Kidney (tissue), 14 donors: Measurements from ENCODE around the gene ABHD14A. TPM values are rescaled to one million over a fixed set of nuclear protein-coding genes. Genes with fewer than 3 reads are reported as not detected.

Source experiments
- DNase-seq, 5 donors: peaks; one replicate each; pipeline ENCODE4 v3.0.0-alpha.2; 2013 to 2020
- FAIRE-seq: peaks from 2 replicates; lab custom pipeline; 2012; peaks lifted over from hg19 to GRCh38; lab: Jason Lieb, UNC
- H3K27ac ChIP-seq, 2 donors: one replicate each; pipeline ENCODE4 v1.7.0; 2013; ENCODE audit warnings: low read depth in 2 of 2, low read length in 2 of 2, inconsistent platforms in 1 of 2
- H3K27me3 ChIP-seq: one replicate; pipeline ENCODE4 v1.7.1; 2013; ENCODE audit warnings: low read length, inconsistent platforms; ENCODE audit not compliant: control insufficient read depth, insufficient read depth
- H3K36me3 ChIP-seq, 3 donors: one replicate each; pipeline versions ENCODE4 v1.7.0 to v1.7.1; 2013; ENCODE audit warnings: low read length in 3 of 3, control low read depth in 1 of 3, inconsistent platforms in 1 of 3; ENCODE audit not compliant: insufficient read depth in 3 of 3, control insufficient read depth in 2 of 3
- H3K4me1 ChIP-seq, 3 donors: one replicate each; pipeline versions ENCODE4 v1.7.0 to v1.7.1; 2013; ENCODE audit warnings: low read length in 3 of 3, inconsistent platforms in 1 of 3, low read depth in 1 of 3; ENCODE audit not compliant: control insufficient read depth in 2 of 3, insufficient read depth in 2 of 3
- H3K4me3 ChIP-seq, 3 donors: one replicate each; pipeline versions ENCODE4 v1.7.0 to v1.8.1; 2013; ENCODE audit warnings: low read length in 3 of 3, control low read depth in 1 of 3, inconsistent platforms in 1 of 3
- H3K9ac ChIP-seq, 3 donors: one replicate each; pipeline versions ENCODE4 v1.7.0 to v1.7.1; 2013; ENCODE audit warnings: low read length in 3 of 3, control low read depth in 1 of 3, inconsistent platforms in 1 of 3
- H3K9me3 ChIP-seq, 3 donors: one replicate each; pipeline versions ENCODE4 v1.7.0 to v1.7.1; 2013; ENCODE audit warnings: low read length in 3 of 3, control low read depth in 1 of 3, inconsistent platforms in 1 of 3; ENCODE audit not compliant: control insufficient read depth in 2 of 3, insufficient read depth in 1 of 3
- CTCF ChIP-seq: IDR thresholded peaks from 3 replicates; pipeline ENCODE4 v1.5.1; 2012; ENCODE audit warnings: mild to moderate bottlenecking, moderate library complexity, borderline replicate concordance; ENCODE audit not compliant: insufficient read depth; ENCODE audit errors: extremely low read depth
- intact Hi-C: fragments of 100-400 bp; cut with DNase I; formaldehyde crosslinking; loops from one replicate; pipeline ENCODE4 v1.11.1; 2022
- polyA plus RNA-seq: library from polyadenylated mRNA; stranded (reverse); fragments of 350-450 nt; fragmentation: Illumina TruSeq; extraction: RNeasy Lipid Tissue Mini Kit (QIAGEN cat#74804); gene quantifications from one replicate; pipeline ENCODE4 v1.2.3, GENCODE V29; 2014; ENCODE audit warnings: low read depth, low replicate concordance; ENCODE audit not compliant: insufficient read depth
- total RNA-seq: library from RNA; stranded (reverse); fragmentation: NEBNext Ultra II Directional; extraction: Animal tissue kit (Norgen Biotek cat#: 25700); gene quantifications from one replicate; pipeline ENCODE4 v1.2.1, GENCODE V29; 2021
- donor health status: control.
- donor health status: control.
- donor health status: control.
- donor health status: control.
- donor health status: control.
- donor health status: DM: yes; HTN: yes; CAD: no.
- donor health status: Normal renal cell carcinoma (clear cell type).

The ABHD14A gene
- total and polyA plus RNA-seq, 2 donors from 2014 or later = 20.7 to 50.5 TPM

- DNase-seq = no peak
- peaks cover 0 to 12% (median 0%) of the 10 kb centered on the region in 3 donors for H3K4me1 ChIP-seq
- H3K9ac ChIP-seq = no peak overlapping the region
- intact Hi-C loops = no loop called here
- no peak overlapping the region for H3K27ac ChIP-seq
- FAIRE-seq = no peak
- H3K9me3 ChIP-seq = no peaks in the 10 kb centered on the region
- no peaks in the 10 kb centered on the region for H3K36me3 ChIP-seq
- no peaks in the 10 kb centered on the region for H3K27me3 ChIP-seq
- TF ChIP-seq CTCF = no peak
- H3K4me3 ChIP-seq = no peak overlapping the region
Observed at GRCh38 chr3:51957520-51958205, 17.2 kb upstream of the ABHD14A start.

DNA sequence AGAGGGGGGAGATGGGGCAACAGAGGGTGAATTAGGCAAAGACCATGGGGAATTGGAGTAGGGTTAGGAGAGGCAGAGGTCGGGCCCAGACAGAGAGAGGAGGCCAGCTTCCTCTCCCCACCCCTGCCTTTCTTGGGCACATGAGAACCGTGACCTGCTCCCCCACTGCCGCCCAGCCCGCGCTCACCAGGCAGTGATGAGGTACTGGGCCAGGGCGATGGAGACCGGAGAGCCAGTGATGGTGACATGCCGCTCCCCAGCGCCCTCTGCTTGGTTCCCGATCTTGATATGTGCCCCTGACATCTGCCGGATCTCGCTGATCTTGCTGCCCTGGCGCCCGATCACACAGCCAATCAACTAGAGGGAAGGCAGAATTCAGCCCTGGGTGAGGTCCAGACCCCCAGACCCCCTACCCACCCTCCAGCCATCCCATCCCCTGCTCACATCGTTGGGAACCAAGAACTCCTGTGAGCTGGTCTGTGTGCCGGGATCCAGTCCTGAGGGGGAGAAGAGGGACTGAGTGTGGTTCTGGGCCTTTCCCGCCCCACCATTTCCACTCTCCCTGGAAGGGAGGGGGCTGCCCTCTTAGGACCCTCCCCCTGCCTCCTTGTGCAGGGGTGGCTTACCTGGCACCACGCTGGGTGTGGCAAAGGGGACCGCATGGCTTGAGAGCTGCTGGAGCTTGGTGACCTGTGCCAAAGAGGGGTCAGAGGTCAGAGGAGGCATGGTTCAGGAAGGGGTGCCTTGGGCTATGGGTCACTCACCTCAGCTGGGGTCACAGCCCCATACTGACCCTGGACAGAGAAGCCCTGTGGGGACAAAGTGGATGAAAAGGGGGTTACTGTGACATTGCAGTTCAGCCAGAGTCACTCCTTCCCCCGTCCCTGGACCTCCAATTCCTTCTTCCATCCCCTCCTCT is 16.0 kb upstream of the ABHD14A start:
- Histone ChIP-seq H3K27me3 (no peaks in the 10 kb centered on the region), H3K9ac (no peak overlapping the region), H3K27ac (no peak overlapping the region), H3K4me1 (peaks cover 0 to 12% (median 0%) of the 10 kb centered on the region in 3 donors), H3K4me3 (no peak overlapping the region), H3K9me3 (no peaks in the 10 kb centered on the region), H3K36me3 (no peaks in the 10 kb centered on the region)
- no peak for FAIRE-seq
- DNase-seq = no peak
- intact Hi-C loops = no loop called here
- TF ChIP-seq CTCF = no peak

- Histone ChIP-seq H3K9me3 (no peaks in the 10 kb centered on the region), H3K4me3 (no peak overlapping the region), H3K9ac (no peak overlapping the region), H3K36me3 (no peaks in the 10 kb centered on the region), H3K27ac (no peak overlapping the region), H3K4me1 (peaks cover 0 to 12% (median 0%) of the 10 kb centered on the region in 3 donors), H3K27me3 (no peaks in the 10 kb centered on the region)
- FAIRE-seq (no peak), DNase-seq (no peak)
- TF ChIP-seq CTCF = no peak
- intact Hi-C loops = no loop called here
Observed at GRCh38 chr3:51959651-51960050, 15.2 kb upstream of the ABHD14A start.
